Subcutaneous adipose tissue (tissue), 4 donors: ENCODE measurements around the gene FBLN5. TPM values are rescaled to one million over a fixed set of nuclear protein-coding genes. Genes with fewer than 3 reads are reported as not detected.

ENCODE experiments used
- total RNA-seq, 4 donors: library from RNA; depleted of rRNA; stranded (reverse); fragments of >200 nt; gene quantifications; one replicate each; pipeline ENCODE4 v1.1.0, GENCODE V29; 2016
- TF ChIP-seq, protein P1 (sequence below): fragments of 450-650 bp; IDR thresholded peaks from one replicate; pipeline ENCODE4 v1.5.1; 2016; ENCODE audit warnings: low read depth, mild to moderate bottlenecking, control low read depth, antibody characterized with exemption, moderate library complexity

The FBLN5 gene
- total RNA-seq, 4 donors from 2014 or later, result 108 to 158 (median 142) TPM

DNA sequence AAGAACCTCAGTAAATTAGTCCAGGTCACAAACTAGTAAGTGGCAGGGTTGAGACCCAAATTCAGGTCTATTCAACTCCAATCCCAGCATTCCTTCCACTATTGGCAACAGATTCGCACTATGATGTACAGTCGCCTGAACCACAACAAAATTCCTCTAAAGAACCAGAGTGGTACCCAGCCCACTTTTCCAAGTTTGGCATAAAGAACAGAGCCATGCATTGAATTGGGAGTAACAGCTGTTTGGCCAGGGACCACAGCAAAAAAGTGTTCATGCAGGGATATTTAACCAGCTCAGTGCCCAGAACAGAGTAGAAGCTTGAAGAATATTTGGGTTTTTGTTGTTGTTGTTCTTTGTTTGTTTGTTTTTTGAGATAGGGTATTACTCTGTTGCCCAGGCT, 89.9 kb downstream of the FBLN5 start:
- TF ChIP-seq, protein P1, sequence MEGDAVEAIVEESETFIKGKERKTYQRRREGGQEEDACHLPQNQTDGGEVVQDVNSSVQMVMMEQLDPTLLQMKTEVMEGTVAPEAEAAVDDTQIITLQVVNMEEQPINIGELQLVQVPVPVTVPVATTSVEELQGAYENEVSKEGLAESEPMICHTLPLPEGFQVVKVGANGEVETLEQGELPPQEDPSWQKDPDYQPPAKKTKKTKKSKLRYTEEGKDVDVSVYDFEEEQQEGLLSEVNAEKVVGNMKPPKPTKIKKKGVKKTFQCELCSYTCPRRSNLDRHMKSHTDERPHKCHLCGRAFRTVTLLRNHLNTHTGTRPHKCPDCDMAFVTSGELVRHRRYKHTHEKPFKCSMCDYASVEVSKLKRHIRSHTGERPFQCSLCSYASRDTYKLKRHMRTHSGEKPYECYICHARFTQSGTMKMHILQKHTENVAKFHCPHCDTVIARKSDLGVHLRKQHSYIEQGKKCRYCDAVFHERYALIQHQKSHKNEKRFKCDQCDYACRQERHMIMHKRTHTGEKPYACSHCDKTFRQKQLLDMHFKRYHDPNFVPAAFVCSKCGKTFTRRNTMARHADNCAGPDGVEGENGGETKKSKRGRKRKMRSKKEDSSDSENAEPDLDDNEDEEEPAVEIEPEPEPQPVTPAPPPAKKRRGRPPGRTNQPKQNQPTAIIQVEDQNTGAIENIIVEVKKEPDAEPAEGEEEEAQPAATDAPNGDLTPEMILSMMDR, result no peak

DNA sequence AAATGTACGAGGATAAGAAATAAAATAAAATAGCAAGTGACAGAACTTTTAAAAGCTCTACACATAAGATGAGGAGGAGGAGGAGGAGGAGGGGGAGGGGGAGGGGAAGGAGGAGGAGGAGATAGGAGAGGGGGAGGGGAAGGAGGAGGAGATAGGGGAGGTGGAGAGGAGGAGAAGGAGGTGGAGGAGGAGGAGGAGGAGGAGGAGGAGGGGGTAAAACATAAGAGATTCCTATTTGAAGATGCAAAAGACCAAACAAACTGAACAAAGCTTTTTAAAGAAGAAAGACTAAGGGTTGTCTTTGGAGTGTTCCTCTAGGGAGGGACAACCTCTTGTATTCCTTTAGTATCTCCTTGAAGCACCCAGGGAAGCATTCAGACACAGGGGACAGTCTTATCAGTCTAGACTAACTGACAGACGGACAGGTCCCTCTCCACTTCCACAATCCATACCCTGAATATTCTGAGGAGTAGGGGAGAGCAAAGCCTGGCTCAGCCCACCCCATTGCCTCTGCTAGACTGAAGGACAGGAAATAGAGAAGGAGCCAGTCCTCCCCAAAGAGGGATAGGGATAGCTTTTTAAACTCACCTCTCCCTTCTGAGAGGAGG, 93.1 kb downstream of the FBLN5 start:
- TF ChIP-seq, protein P1, result no peak

DNA sequence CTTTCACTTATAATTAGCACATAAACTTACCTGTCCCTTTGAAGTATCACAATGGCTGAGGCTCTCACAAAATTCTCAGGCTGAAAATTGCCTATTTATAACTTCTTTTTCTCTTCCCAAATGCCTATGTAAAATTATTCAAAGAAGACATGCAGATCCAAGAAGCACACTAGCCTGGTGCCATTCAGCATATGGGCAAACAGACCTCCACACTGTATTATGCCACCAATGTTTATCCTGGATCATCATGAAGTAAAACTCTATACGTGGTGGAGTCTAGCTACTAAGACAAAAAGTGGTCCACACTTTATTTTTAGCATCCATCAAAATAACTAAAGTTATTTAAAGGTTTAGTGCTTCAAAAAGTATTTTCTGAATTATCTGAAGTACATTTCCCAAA, 95.9 kb downstream of the FBLN5 start:
- TF ChIP-seq, protein P1, result no peak

DNA sequence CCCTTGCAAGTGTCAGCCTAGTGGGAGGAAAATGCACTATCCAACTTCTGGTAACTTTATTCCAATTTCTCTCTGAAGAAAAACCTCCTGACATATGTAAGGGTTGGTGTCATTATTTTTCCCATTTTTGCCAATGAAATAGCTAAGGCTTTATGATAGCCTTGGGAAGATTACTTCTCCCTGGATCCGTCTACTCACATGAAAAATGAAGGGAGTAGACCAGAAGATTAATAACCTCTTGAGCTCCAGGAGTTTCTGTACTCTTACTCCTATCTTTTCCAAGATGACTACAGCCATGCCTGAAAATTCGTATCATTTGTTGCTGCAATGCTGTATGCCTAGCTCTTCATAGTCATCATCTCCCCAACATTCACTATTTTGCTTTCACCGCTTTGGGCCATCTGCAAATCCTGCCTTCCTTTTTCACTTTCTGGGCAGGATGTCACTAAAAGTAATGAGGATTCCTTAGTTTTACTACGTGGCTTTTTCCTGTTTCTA, 98.9 kb downstream of the FBLN5 start:
- TF ChIP-seq, protein P1, result no peak

DNA sequence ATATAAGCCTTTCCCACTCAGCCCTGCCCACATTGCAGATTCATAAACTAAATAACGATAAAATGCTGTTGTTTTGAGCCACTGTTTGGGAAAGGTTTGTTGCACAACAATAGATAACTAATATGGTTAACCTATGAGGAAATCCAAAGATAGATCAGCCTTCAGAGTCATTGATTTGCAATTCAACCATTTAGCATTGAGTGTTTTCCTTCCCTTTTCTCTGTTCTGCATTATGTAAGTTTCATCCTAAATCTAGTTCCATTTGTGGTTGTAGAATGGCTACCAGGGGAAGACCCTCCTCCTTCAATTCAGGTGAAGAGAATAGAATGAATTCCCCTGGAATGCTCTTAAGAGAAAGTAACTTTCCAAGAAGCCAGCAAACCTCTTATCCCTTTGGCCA, 99.8 kb downstream of the FBLN5 start:
- TF ChIP-seq, protein P1, result no peak

DNA sequence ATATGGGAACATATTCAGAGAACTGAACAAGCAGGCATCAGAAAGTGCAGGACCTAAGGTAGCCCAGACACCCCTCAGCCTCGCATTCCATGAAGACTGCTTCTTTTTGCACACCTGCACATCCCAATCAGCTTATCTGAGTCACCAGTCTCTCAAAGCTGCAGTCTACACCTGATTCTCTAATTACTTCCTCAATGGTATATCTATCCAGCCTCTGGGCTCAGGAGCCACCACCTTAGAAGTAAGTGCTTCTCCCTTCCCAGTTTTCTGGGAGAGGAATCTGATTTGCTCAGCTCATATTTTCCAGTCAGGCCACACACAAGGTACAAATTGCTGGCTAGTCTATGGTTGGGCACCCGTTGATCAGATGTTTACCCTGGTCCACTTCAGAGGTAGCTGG, 101.8 kb downstream of the FBLN5 start:
- TF ChIP-seq, protein P1, result no peak

DNA sequence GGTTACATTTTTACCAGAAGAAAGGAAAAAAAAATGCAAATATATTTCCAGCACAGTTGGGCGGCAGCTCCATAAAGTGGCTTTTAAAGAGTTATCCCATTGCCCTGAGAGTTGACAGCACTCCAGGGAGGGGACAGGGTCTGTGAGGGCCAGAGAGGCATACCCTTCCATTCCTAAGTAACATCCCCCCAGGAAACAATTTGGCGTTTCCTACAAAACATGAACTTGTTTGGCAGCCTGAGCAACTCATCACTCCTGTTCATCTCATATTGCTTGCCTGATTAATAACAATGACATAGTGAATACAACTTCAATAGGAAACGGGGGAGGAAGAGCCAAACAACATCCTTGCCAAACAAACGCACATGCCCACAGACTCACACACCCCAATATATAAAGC, 103.5 kb downstream of the FBLN5 start:
- TF ChIP-seq, protein P1, result no peak
